HG03280 (cell line): ENCODE results near the gene PRG2.
A peak's percentile ranks its signal among the peaks of the same experiment; 100 is the strongest.

Experiments used
- ATAC-seq: cut with Tn5 transposase; IDR thresholded peaks from one replicate; pipeline ENCODE4 v1.9.1; 2021; ENCODE audit warnings: mild to moderate bottlenecking, moderate library complexity; ENCODE audit not compliant: unreplicated experiment

PRG2 gene, protein sequence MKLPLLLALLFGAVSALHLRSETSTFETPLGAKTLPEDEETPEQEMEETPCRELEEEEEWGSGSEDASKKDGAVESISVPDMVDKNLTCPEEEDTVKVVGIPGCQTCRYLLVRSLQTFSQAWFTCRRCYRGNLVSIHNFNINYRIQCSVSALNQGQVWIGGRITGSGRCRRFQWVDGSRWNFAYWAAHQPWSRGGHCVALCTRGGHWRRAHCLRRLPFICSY

DNA sequence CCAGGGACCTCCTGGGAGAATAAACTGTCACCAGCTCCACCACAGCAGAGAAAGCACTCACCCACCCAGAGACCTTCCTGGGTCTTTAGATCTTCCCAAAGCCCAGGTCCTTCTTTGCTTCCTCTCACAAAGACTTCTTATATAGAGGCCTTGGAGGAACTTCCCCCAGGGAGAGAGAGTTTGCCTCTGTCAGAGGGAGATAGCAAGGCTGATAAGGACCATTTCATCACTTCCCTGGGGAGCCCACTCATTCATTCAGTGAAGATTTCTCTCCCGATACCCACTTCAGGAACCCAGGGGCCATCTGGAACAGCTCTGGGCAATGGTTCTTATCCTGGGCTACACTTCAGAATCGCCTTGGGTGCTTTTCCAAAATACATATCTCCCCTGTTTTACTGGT, at the start of gene PRG2:
Gene PRG2 (minus strand): TSS at position 116 of the 400 bp plus-strand sequence. CDS start 706 bp downstream, outside the sequence.
- ATAC-seq = no peak

DNA sequence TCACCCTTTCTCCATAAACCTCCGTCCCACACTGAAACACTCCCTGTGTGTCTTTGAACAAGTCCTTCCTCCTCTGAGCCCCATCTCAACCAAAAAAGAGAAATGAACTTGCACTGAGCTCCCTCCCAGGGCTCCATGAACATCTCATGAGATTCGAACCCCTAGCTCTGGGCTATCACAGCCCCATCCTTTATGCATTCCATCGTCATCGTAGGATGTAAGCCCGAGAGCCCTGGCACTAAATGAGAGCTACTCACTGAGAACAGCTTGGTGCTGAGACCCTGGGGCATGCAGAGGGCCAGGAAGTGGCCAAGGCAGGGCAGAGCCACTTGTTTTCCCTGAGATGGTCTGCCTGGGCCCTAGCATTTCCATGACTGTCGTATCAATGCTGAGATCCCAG, 49.3 kb upstream of the PRG2 start:
- no peak for ATAC-seq

DNA sequence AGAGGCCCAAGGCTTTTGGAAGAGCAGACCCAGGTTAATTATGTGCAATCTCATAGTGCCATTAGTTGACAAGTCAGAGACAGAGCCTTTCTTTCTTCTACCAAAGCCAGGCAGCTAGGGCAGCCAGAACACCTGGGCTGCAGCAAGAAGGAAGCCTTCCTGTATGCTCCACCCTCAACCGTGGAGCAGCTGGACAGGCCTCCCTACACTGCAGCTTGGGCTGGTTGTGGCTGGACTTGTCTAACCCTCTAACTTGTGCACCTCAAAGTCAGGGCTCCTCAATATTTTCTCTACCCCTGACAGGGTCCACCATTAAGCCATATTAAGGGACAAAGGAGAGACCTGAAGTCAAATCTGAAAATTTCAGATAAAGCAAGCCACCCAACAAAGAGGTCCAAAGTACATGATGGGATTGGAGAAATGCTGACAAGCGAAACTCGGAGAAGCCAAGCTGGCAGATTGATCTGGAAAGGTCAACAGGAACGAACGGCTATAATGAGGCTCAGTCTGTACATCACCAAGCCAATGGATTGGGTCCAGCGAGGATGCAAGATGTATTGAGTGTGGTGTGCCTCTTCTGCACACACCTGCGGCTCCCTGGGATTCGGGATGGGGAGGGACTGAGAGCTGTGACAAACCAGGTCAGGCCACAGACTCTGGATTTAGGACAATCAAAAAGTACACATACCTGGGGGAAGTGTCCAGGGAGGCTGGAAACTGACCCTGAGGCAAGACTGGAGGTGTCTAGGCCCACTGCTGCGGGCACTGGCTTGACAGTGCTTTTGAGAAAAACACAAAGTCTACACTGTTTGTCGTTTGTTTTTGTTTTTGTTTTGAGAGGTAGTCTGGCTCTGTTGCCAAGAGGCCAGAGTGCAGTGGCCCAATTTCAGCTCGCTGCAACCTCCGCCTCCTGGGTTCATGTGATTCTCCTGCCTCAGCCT, 48.2 kb upstream of the PRG2 start:
- no peak for ATAC-seq

DNA sequence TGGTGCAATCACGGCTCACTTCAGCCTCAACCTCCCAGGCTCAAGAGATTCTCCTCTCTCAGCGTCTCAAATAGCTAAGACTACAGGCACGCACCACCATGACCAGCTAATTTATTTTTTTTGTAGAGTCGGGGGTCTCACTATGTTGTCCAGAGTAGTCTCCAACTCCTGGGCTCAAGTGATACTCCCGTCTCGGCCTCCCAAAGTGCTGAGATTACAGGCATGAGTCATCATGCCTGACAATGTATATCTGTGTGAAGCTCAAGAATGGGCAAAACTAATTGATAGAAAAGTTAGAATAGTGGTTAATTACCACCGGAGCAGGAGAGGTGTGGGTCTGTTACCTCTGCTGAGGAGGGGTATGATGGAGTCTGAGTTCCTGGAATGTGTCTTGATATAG, 45.6 kb upstream of the PRG2 start:
- ATAC-seq = no peak

DNA sequence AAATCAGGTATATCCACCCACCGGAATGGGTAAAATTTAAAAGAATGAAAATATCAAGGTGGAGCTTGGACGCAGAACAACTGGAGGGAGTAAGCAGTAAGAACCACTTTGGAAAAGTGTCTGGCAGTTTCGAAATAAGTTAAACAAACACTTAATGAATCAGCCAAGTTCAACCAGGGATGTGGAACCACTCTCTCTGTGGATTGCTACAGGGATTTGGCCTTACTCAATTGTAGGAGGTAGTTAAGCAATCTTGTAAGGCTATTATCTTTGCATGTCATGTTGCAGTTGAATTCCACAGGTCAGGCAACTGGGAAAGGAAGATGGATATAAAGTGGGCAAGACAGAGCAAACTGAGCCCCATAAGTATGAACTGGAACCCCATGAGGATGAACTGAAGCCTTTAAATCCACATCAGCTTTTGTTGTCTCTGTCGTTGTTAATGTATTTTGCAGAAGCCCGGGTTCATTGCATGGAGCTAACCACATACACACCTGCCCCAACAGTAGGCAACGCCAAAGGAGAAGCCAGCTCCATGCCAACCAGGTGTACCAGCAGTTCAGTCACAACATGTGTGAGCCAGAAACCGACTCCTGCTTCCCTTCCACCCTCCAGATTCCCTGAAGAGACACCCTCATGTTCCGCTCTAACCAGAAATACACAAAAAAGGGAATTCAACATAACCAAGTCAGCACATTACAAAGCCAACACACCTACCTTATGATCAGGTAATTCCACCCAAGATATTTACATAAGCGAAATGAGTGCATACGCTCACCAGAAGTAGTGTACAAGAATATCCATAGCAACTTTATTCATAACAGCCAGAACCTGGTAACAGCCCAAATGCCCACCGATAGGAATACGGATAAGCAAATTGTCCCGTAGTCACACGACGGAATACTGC, 44.4 kb upstream of the PRG2 start:
- ATAC-seq = no peak

DNA sequence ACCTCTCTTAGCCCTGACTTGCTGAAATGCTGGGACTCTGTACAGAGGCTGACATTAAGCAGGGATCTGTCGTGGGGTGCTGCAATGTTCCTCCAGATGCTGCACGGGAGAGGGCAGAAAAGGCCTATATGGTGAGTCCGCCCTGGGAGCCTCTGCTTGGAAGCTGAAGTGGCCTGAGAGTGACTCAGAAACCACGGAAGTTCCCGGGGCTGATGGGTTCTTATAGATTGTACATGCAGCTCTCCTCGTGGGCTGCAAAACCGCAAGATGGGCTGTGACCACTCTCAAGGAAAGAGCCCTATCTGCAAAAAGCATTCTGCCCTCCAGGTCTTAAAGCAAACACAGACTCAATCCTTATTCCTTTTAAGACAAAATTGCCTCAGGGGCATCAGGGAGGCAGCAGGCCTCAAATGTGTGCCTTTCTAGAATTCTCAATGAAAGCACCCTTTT, 42.3 kb upstream of the PRG2 start:
- ATAC-seq = no peak

DNA sequence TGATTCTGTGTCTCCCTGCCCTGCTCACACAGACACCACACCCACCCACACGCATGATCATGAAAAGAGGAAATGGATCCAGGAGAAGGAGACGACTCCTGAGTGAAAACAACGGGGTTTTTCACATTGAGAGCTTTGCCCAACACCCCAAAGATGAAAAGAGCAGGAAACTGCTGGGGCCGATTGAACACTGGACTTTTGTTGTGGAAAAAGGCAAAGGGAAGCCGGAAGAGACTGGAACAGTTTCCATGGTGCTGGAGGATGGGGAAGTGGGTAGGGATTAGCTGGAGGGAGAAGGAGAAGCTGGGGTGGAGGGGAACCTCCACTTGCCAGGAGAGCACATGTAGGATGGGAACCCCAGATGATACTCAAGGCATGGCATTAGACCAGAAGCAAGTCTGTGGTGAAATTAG, 41.7 kb upstream of the PRG2 start:
- no peak for ATAC-seq

DNA sequence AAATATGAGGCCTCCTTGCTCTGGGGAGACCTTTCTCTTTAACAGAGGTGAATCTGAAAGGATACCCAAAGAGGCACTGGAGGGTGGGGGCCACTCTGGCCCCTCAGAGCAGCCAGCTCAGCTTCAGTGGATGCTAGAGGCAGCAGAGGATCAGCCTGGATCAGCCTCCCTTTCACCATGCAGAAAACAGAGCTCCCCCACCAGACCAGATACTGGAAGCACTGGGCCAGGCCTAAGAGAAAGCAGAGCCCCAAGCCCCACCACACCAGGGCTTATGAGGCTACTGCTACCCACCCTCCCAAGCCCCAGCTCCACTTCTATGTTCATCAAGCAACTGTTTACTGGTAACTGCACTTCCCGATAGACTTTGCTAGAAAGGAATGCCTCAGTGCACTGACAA, 40.5 kb upstream of the PRG2 start:
- ATAC-seq = no peak

DNA sequence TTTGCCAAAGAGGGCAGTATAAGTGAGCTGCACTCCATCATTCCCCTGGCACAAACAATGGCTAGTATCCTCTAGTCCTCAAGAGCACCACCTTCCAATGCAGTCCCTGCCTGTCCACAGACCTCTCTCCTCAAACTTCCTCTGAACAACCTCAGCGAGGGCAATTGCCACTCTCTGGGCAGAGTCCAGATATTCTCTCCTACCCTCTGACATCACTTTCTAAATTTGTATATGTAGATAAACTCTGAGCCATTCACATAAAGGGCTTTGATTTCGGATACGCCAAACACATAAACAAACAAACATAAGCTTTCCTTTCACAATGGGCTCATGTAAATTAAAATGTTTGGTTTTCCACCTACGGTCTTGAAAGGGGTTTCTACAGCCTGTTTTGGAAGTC, 39.5 kb upstream of the PRG2 start:
- ATAC-seq = no peak

DNA sequence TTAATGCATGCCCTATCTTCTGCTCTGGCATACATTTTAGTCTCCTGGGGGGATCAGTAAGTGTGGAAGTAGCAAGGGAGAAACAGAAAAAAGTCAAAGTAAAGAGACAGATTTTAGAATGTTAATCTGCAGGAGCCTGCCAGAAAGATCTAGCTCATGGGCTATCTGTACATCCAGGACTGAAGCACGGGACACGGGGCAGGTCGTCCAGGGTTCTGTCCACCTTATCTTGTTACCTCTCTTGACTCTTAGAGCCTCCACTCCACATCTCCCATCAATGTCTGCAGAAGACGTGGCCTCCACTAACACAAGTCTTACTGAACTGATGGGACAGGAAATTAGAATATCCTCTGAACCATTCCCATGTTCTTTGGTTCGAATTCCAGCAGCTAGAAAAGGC, 38.2 kb upstream of the PRG2 start:
- no peak for ATAC-seq

DNA sequence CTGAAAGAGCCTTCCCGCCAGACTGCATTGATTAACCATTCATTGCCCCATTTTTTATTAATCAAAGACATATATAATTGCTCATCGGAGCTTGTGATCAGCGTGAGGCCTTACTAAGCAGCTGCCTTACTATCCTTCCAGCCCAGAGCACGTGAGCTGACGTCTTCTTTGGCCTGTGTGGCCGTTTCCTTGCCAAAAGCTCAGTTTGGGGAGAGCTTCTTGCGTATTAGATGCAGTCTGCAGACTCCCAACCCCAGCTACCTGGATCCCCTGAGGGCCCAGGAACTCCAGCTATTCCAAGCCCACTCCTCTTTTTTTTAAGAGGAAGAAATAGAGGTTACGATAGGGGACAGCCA, 37.3 kb upstream of the PRG2 start:
- no peak for ATAC-seq

DNA sequence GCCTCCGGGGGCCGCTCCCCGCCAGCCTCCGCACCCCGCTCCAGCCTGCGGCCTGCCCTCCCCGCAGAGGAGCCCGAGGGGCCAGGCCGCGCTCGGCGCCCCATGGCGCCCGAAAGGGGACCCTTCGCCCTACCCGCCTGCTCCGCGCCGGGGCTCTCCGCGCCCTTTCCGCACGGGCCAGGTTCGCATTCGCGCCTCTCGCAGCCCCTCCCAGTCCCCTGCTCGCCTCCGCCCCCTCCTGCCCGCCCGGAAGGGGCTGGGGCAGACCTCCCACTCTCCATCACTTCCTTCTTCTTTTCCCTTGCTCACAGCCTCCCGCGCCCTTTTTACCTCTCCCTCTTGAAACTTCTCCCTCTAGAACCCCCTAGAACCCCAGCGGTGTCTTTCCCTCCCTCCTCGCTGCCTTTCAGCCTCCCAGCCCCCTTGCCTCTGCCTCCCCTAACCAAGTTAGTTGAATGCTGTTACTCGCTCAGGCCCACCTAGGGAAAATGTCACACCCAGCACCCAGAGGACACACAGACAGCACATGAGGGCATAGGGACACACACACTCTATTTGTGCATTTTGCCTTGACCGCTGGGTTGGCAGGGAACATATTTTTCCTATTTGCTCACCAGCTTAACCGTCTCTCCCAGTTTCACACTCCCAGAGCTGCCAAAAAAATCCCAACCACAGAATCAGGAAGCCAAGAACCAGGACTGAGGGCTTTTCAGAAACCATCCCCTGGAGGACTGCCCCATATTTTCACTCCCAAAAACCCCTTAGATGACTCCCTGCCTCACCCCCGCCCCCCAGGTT, 36.7 kb upstream of the PRG2 start, which contains the start of gene SLC43A3:
Gene SLC43A3 (minus strand): TSS at position 193 of the 798 bp plus-strand sequence. CDS start 949 bp downstream, outside the sequence.
- peak; percentile 64 for ATAC-seq

DNA sequence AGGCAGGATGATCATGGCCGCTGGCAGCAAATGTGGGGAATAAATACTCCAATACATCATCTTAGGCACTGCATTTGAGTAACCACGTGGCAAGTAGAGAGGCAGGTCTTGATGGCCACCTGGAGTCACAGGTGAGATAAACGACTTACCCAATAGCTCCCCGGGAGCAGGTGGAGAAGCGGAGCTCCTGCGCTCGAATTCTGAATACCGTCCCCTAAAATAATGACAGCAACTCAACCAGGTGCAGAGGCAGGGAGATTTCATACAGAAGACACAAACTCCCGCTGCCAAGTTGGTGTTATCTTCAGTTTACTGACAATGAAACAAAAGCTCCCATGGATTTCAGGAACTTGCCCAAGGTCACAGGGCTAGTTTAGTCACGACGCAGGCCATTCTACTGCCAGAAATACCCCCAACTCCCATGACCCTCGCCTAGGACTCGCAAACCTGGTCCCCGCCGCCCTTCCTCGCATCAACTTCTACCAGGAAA, 36.0 kb upstream of the PRG2 start:
- ATAC-seq = no peak

DNA sequence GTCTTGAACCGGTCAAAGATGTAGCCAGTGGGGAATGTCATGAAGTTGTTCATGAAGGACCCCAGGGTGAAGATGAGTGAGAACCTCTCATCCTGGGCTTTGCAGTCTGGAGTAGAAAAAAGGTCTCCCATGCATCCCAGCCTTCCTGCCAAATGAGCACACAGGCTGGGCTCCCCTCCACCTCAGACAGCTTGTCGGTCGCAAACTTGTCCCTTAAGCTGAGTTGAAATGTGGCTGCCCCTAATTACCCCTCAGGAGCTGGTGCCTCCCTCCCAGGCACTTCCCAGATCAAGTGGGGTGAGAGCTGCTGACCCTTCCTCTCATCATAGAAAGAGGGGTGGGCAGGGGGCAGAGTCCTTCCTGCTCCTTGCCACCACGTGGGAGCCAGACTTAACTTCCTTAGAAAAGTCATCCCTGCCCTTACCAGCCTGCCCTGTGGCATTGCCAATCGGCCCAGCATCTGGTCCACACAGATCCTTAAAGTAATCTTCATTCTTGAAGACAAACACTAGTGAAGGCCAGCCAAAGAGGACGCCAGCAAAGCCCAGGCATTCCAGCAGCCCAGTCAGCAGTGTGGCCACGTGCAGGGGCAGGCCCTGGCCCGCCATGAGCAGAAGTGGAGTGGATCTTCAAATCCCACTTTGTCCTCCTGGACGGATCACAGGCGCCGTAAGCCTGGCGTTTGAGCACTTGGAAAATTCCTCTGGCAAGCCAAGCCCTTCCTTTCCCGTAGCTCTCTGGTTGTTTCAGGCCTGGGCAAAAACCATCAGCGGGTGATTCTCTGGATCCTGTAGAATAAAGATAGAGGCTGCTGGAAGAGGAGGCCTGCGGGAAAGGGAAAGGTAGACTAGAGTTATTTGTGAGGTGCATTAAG, 35.4 kb upstream of the PRG2 start:
- no peak for ATAC-seq

DNA sequence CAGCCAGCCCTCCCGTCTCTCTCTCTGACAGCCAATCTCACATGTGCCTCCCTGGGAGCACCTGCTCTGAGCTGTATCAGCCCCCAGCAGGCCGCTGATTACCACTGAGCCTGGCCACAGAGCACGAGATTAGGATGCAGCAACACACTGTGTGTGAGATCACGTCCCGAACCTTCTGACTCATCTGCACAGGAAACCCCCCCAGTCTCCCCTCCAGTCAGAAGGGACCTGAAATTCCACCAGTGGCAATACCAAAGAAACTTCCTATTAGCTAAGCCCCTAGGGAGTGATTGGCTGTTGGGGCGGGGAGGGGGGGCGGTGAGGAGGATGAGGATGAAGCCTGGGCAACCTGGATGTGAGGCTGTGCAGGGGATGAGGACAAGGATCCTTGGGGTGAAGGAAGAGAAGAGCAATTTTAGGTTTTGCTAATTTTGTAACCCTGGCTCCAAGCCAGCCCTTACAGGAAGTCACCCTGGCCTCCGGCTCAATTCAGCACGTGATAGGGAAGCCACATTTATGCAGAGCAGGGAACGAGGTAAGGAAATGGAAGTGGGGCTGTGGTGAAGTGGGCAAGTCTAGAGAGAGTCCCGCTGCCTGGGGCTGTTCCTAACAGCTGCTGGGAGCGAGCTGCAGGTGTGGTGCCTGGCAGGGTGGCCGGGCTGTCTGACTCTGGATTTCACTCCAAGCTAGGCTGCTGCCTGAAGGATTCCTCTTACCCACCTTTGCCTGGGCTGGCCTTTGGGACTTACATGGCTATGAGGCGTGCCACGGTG, 34.5 kb upstream of the PRG2 start:
- ATAC-seq = peak; percentile 87

DNA sequence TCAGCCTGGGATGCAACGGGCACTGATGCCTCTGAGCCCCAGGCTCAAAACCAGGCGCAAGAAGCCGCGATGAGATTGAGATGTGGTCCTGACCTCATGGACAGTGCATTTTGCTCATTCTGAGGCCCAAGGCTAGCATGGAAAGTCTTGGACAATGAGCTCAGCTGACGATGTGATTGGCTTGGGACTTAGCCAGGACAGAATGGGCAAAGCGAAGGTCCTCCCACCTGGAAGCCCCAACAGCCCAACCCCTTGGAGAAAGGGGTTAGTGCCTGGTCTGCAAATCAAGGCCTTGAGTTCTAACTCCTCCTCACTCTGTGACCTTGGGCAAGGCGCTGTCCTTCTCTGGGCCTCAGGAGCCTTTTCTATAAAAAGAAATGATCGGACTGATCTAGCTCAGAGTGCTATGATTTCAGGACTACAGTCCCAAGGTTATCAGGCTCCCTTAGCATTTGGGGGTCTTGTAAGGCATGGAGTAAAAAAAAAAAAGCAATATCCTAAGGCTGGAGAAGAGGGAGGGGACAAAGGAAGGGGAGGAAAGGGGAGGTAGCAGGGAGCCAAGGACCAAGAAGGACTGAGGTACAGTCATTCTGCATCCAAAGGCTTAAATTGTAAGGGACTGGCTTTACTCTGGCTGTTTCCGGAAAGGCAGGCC, 33.8 kb upstream of the PRG2 start:
- ATAC-seq = no peak

DNA sequence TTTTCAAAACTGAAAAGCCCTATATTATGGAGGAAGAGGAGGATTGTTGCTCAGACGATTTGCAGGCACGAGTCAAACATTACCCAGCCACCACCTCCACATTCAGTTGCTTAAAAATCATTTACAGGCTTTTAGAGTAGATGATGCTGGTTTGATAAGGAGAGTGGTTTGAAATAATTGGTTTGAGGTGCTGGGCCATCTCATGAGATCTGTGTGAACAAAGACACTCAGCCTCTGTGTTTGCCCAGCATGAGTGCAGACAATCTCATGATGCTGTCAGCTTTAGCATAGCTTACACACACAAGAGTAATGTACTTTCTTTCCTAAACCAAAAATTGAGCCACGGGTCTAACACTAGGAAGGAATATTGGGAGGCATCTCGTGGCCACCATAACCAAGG, 32.2 kb upstream of the PRG2 start:
- ATAC-seq = no peak

DNA sequence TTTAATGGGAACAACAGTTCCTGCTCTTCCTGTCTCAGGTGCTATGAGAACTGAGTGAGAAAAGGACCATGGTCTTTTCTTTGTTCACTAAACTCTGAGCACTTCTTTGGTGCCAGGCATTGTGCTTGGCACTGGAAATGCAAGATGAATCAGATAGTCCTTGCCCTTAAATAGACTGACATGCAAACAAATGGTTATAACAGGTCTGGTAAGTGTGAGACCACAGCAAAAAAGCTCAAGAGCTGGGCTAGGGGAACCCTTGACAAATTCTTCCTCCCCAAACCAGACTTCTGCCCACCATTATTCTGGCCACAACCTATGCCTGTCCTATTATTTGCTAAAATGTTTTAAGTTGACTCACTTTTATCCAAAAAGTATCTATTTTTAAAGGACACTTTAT, 31.4 kb upstream of the PRG2 start:
- no peak for ATAC-seq
